ENCODE measurements around the gene BEST1.

- no peak for TF ChIP-seq CTCF (conservative IDR thresholded peaks at IDR 0.05 in 1 of 2, IDR thresholded peaks at IDR 0.05 in 1 of 2; ENCODE audit: low read depth in 1 of 2, low read length in 2 of 2)
- peak; percentile 16 for TF ChIP-seq EZH2 (IDR thresholded peaks at IDR 0.05; ENCODE audit: low read length, missing control alignments)
Observed at GRCh38 chr11:61918251-61918937, 31.8 kb upstream of the BEST1 start.
